ENCODE measurements around the gene PPT2. TPM values are rescaled to one million over a fixed set of nuclear protein-coding genes. Genes with fewer than 3 reads are reported as not detected.

The PPT2 gene
- total RNA-seq, 1 donor from 2014 or later: 55.1 TPM

GRCh38 chr6:32167154-32167760 lies 13.3 kb downstream of the PPT2 start:
- H3K27me3 Mint-ChIP-seq (ENCODE audit: unreplicated experiment): peaks cover 18% of the 10 kb centered on the region
- peaks cover 6% of the 10 kb centered on the region for H3K36me3 Mint-ChIP-seq (ENCODE audit: unreplicated experiment)
- peaks cover 21% of the 10 kb centered on the region for H3K9me3 Mint-ChIP-seq (ENCODE audit: unreplicated experiment)
- DNase-seq: no peak
- H3K4me3 Mint-ChIP-seq (ENCODE audit: unreplicated experiment): no peak overlapping the region
- peaks cover 12% of the 10 kb centered on the region for H3K4me1 Mint-ChIP-seq (ENCODE audit: low read depth, unreplicated experiment)
- H3K27ac Mint-ChIP-seq (ENCODE audit: unreplicated experiment): peak overlapping the region; percentile 45
- no peak for TF ChIP-seq CTCF (IDR thresholded peaks at IDR 0.05; ENCODE audit: partially characterized antibody, unreplicated experiment)

GRCh38 chr6:32167761-32168262 lies 13.9 kb downstream of the PPT2 start:
- H3K9me3 Mint-ChIP-seq (ENCODE audit: unreplicated experiment): peaks cover 18% of the 10 kb centered on the region
- H3K4me3 Mint-ChIP-seq (ENCODE audit: unreplicated experiment): peak overlapping the region; percentile 13
- peak overlapping the region; percentile 45 for H3K27ac Mint-ChIP-seq (ENCODE audit: unreplicated experiment)
- peaks cover 12% of the 10 kb centered on the region for H3K4me1 Mint-ChIP-seq (ENCODE audit: low read depth, unreplicated experiment)
- TF ChIP-seq CTCF (IDR thresholded peaks at IDR 0.05; ENCODE audit: partially characterized antibody, unreplicated experiment): no peak
- H3K27me3 Mint-ChIP-seq (ENCODE audit: unreplicated experiment): peaks cover 14% of the 10 kb centered on the region
- no peak for DNase-seq
- peaks cover 6% of the 10 kb centered on the region for H3K36me3 Mint-ChIP-seq (ENCODE audit: unreplicated experiment)

- H3K4me3 Mint-ChIP-seq (ENCODE audit: unreplicated experiment): peak overlapping the region; percentile 13
- H3K27ac Mint-ChIP-seq (ENCODE audit: unreplicated experiment): no peak overlapping the region
- no peak for DNase-seq
- peaks cover 6% of the 10 kb centered on the region for H3K36me3 Mint-ChIP-seq (ENCODE audit: unreplicated experiment)
- no peak for TF ChIP-seq CTCF (IDR thresholded peaks at IDR 0.05; ENCODE audit: partially characterized antibody, unreplicated experiment)
- H3K27me3 Mint-ChIP-seq (ENCODE audit: unreplicated experiment): peaks cover 10% of the 10 kb centered on the region
- H3K9me3 Mint-ChIP-seq (ENCODE audit: unreplicated experiment): peaks cover 17% of the 10 kb centered on the region
- peaks cover 12% of the 10 kb centered on the region for H3K4me1 Mint-ChIP-seq (ENCODE audit: low read depth, unreplicated experiment)
These were observed 14.4 kb downstream of the PPT2 start for GRCh38 chr6:32168350-32168749.

- Mint-ChIP-seq H3K27me3 (ENCODE audit: unreplicated experiment) (peaks cover 10% of the 10 kb centered on the region), H3K27ac (ENCODE audit: unreplicated experiment) (no peak overlapping the region), H3K9me3 (ENCODE audit: unreplicated experiment) (peaks cover 15% of the 10 kb centered on the region), H3K4me1 (ENCODE audit: low read depth, unreplicated experiment) (peaks cover 12% of the 10 kb centered on the region), H3K36me3 (ENCODE audit: unreplicated experiment) (peaks cover 6% of the 10 kb centered on the region), H3K4me3 (ENCODE audit: unreplicated experiment) (peak overlapping the region; percentile 38)
- no peak for DNase-seq
- TF ChIP-seq CTCF (IDR thresholded peaks at IDR 0.05; ENCODE audit: partially characterized antibody, unreplicated experiment): no peak
These were observed 15.1 kb downstream of the PPT2 start for GRCh38 chr6:32168807-32169591.

- Mint-ChIP-seq H3K9me3 (ENCODE audit: unreplicated experiment) (peaks cover 19% of the 10 kb centered on the region), H3K27ac (ENCODE audit: unreplicated experiment) (no peak overlapping the region), H3K4me3 (ENCODE audit: unreplicated experiment) (no peak overlapping the region), H3K4me1 (ENCODE audit: low read depth, unreplicated experiment) (peaks cover 21% of the 10 kb centered on the region), H3K27me3 (ENCODE audit: unreplicated experiment) (peaks cover 6% of the 10 kb centered on the region), H3K36me3 (ENCODE audit: unreplicated experiment) (peaks cover 6% of the 10 kb centered on the region)
- no peak for TF ChIP-seq CTCF (IDR thresholded peaks at IDR 0.05; ENCODE audit: partially characterized antibody, unreplicated experiment)
- DNase-seq: no peak
These were observed 16.4 kb downstream of the PPT2 start for GRCh38 chr6:32170294-32170693.

Measured in glutamatergic neuron (in vitro differentiated cells).